Nephron (organoid): ENCODE measurements around the gene PBLD.

Source experiments
- H3K27ac Mint-ChIP-seq, 3 experiments: 2 replicates each; pipeline ENCODE4 v1.8.0; 2020; ENCODE audit warnings: mixed read lengths in 3 of 3, mild to moderate bottlenecking in 2 of 3, moderate library complexity in 1 of 3
- H3K27me3 Mint-ChIP-seq: 2 replicates; pipeline ENCODE4 v1.8.0; 2021; ENCODE audit warnings: low read depth, mild to moderate bottlenecking, moderate library complexity, mixed read lengths
- H3K36me3 Mint-ChIP-seq: 2 replicates; pipeline ENCODE4 v1.8.0; 2020; ENCODE audit warnings: low read depth, mixed read lengths
- H3K4me1 Mint-ChIP-seq: 2 replicates; pipeline ENCODE4 v1.8.0; 2020; ENCODE audit warnings: mixed read lengths
- H3K4me3 Mint-ChIP-seq, 3 experiments: 2 replicates each; pipeline ENCODE4 v1.8.0; 2020; ENCODE audit warnings: mild to moderate bottlenecking in 3 of 3, mixed read lengths in 3 of 3, moderate library complexity in 2 of 3
- H3K9me3 Mint-ChIP-seq: 2 replicates; pipeline ENCODE4 v1.8.0; 2020; ENCODE audit warnings: mixed read lengths
- TF ChIP-seq, protein P1 (sequence below), 3 experiments: fragments of 200-600 bp; sonication (generic); IDR thresholded peaks; one replicate each; pipeline ENCODE4 v1.5.0; 2021; ENCODE audit warnings: antibody characterized with exemption in 3 of 3; ENCODE audit not compliant: unreplicated experiment in 3 of 3

PBLD gene

DNA sequence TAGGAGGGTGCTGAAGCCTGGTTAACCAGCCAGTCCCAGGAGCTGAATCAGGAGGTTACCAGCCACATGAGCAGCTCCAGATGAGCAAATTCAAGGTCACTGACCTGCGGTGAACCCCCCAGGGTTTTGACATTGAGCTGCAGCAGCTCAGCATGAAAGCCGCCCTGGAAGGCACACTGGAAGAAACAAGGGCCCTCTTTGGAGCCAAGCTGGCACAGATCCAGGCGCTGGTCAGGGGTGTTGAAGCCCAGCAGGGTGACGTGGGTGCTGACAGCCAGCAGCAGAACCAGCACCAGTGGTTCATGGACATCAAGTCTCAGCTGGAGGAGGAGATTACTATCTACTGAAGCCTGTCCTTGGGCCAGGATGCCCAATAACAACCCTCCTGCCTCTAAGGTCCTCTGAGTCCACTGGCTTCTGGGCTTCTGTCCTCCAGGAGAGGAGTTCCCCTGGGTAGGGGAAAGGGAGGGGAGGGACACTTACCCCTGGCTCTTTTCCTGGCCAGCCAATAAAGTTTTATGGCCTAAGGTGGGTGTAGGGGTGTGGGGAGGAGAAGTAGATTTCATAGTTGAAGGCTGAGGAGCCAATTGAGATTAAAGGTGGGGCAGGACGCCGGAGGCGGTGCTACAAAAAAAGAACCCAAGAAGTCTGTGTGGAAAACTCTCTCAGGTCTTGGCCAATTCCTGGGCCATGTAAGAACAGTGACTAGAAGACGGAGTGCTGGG lies 71.4 kb downstream of the PBLD start:
- H3K4me3 Mint-ChIP-seq = no peak overlapping the region
- H3K9me3 Mint-ChIP-seq = peaks cover 13% of the 10 kb centered on the region
- H3K27ac Mint-ChIP-seq = no peak overlapping the region
- TF ChIP-seq, protein P1, sequence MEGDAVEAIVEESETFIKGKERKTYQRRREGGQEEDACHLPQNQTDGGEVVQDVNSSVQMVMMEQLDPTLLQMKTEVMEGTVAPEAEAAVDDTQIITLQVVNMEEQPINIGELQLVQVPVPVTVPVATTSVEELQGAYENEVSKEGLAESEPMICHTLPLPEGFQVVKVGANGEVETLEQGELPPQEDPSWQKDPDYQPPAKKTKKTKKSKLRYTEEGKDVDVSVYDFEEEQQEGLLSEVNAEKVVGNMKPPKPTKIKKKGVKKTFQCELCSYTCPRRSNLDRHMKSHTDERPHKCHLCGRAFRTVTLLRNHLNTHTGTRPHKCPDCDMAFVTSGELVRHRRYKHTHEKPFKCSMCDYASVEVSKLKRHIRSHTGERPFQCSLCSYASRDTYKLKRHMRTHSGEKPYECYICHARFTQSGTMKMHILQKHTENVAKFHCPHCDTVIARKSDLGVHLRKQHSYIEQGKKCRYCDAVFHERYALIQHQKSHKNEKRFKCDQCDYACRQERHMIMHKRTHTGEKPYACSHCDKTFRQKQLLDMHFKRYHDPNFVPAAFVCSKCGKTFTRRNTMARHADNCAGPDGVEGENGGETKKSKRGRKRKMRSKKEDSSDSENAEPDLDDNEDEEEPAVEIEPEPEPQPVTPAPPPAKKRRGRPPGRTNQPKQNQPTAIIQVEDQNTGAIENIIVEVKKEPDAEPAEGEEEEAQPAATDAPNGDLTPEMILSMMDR (IDR thresholded peaks at IDR 0.05; ENCODE audit: unreplicated experiment in 3 of 3) = no peak
- H3K36me3 Mint-ChIP-seq = peaks cover 16% of the 10 kb centered on the region
- no peaks in the 10 kb centered on the region for H3K4me1 Mint-ChIP-seq
- no peaks in the 10 kb centered on the region for H3K27me3 Mint-ChIP-seq

DNA sequence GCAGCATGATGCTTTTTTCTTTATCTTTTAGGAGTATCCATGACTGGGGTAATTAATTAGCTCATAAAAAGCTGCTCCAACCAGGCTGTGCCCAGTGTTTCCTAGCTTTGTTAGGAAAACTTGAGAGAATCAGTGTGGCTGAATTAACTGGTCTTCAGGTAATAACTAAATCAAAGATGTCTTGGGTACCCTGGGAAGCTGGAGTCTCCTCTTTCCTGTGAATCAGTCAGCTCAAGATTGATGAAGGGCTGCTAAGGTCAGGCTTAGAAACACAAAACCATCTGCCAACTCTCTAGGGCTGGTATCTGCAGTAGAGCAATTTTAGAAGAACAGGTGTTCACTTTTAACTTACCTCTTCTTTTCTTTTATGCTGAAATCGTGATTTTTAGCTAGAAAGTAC lies 79.4 kb downstream of the PBLD start:
- H3K4me3 Mint-ChIP-seq = no peak overlapping the region
- no peaks in the 10 kb centered on the region for H3K9me3 Mint-ChIP-seq
- H3K27me3 Mint-ChIP-seq = peaks cover 4% of the 10 kb centered on the region
- TF ChIP-seq, protein P1 (IDR thresholded peaks at IDR 0.05; ENCODE audit: unreplicated experiment in 3 of 3) = no peak
- no peaks in the 10 kb centered on the region for H3K4me1 Mint-ChIP-seq
- H3K36me3 Mint-ChIP-seq = no peaks in the 10 kb centered on the region
- H3K27ac Mint-ChIP-seq = no peak overlapping the region

DNA sequence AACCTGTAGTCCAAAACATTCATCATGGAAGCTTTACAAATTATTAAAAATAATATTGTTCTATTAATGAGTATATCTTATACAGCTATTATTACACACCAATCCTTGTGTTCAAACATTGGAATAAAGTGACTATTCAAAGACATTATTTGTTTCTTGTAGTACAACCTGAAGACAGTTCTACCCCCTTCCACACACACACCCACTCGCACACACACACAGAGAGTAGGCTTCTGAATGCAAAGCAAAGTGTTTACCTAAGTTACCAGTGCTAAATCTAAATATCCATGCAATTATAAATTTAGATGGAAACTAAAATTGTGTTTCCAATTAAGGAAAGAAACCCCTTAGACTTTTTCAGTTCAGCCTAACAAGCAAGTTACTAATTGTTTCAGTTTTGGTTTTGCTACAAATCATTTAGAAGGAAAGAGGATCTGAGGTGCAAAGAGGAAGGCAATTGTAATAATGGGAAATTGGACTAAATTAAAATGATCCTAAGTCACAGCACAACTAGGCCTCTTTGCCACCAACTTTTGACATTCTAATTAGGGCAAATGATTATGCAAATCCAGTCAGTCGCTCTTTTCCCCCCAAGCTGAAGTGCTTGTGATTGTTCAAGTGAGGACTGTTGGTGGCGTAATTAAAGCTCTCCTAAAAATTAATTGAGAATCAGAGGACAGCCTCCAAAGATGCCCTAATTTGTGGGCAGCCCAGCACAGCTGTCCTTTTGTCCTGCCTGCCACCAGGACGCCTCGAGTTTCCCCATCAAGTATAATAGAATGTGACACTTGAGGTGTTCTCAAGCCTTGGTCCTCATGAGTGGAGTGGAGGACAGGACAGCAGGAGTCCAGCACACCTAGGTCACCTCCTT lies 80.9 kb downstream of the PBLD start:
- H3K27me3 Mint-ChIP-seq = peaks cover 4% of the 10 kb centered on the region
- peak overlapping the region in 1 of 3 experiments; percentile 43 for H3K27ac Mint-ChIP-seq
- H3K9me3 Mint-ChIP-seq = no peaks in the 10 kb centered on the region
- TF ChIP-seq, protein P1 (IDR thresholded peaks at IDR 0.05; ENCODE audit: unreplicated experiment in 3 of 3) = no peak
- H3K4me3 Mint-ChIP-seq = no peak overlapping the region
- H3K36me3 Mint-ChIP-seq = no peaks in the 10 kb centered on the region
- H3K4me1 Mint-ChIP-seq = no peaks in the 10 kb centered on the region

DNA sequence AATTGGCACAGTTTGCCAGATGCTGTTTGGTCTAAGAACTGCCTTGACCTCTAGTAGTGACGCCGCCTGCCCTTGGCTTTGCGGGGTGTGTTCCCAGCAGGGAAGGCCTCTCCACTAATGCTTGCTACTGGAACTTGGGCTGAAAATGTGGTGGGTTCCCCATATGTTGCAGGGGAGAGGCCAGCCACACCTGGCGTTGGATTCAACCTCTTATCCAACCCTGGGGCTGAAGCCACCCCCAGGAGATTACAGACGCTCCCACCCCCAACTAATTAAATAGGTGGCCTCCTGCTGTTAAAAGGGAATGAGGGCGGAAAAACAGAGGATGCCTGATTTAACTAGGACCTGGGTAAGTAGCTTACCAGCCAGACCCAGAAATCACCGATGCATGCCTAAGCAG lies 81.6 kb downstream of the PBLD start:
- H3K4me1 Mint-ChIP-seq = no peaks in the 10 kb centered on the region
- no peak overlapping the region for H3K4me3 Mint-ChIP-seq
- peak overlapping the region in 1 of 3 experiments; percentile 17 for H3K27ac Mint-ChIP-seq
- peaks cover 4% of the 10 kb centered on the region for H3K27me3 Mint-ChIP-seq
- H3K9me3 Mint-ChIP-seq = no peaks in the 10 kb centered on the region
- TF ChIP-seq, protein P1 (IDR thresholded peaks at IDR 0.05; ENCODE audit: unreplicated experiment in 3 of 3) = no peak
- no peaks in the 10 kb centered on the region for H3K36me3 Mint-ChIP-seq

DNA sequence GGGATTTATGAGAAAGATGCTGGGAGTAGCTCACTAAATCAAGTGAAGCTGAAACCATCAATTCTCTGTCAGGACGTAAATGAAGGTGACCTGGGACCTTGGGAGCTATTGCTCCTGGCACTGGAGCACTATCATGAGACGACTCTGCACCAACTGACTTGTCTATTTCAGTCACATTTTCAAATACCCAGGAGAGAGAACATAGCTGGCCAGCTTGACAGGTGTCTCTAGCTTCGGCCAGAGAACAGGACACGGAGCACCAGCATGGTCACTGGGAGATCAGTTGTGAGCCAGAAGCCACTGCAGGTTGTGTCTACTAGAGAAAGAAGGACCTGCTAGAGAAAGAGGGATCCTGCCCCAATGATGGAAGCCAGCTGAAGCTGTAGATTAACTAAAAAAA lies 83.4 kb downstream of the PBLD start:
- Mint-ChIP-seq H3K4me3 (no peak overlapping the region), H3K4me1 (no peaks in the 10 kb centered on the region), H3K9me3 (no peaks in the 10 kb centered on the region), H3K36me3 (no peaks in the 10 kb centered on the region), H3K27ac (no peak overlapping the region), H3K27me3 (peaks cover 4% of the 10 kb centered on the region)
- TF ChIP-seq, protein P1 (IDR thresholded peaks at IDR 0.05; ENCODE audit: unreplicated experiment in 3 of 3) = no peak
